ENCODE measurements around the gene MCAT. TPM values are rescaled to one million over a fixed set of nuclear protein-coding genes. Genes with fewer than 3 reads are reported as not detected.

MCAT gene
- total RNA-seq, 1 donor from 2014 or later: 24.0 TPM

GRCh38 chr22:43167001-43167589 is 23.9 kb upstream of the MCAT start:
- no peak for DNase-seq (ENCODE audit: extremely low spot score, unreplicated experiment)
- no peak overlapping the region for H3K27ac Mint-ChIP-seq

DNA sequence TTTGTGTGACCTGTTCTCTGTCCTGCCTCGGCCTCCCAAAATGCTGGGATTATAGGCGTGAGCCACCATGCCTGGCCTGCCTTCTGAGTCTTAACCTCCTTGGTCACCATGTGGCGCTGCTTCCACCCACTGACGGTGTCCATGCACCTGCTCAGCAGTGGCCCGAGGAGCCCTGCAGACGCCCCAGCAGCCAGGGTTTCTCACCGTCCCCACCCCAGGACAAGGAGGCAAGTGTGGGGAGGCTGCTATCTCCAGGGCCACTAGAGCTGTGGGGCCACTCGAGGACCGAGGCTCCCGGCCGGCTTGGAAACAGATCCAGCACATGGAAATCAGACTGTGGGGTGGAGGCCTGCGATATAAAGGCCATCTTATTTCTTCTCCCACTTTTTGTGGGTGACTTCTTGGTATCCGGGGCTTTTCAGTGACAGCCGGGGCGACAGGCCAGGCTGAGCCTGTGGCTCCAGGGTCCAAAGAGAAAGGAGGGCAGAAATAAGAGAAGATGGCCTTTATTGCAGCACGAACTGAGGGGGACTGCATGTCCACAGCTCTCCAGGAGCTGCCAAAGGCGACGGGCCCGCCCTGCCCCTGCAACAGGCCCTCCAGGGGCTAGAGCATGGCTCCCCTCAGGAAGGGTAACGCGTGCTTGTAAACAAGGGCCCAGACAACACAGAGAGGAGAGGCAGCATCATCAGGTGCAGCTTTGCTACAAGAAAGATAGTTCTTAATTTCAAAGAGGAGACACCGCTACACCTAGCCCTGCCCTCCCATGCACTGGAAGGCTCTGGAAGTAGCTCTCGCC is 23.1 kb upstream of the MCAT start:
- no peak overlapping the region for H3K27ac Mint-ChIP-seq
- no peaks in the 10 kb centered on the region for H3K4me1 Mint-ChIP-seq (ENCODE audit: unreplicated experiment)
- DNase-seq (ENCODE audit: extremely low spot score, unreplicated experiment): no peak
- H3K36me3 Mint-ChIP-seq: no peaks in the 10 kb centered on the region
- H3K9me3 Mint-ChIP-seq: no peaks in the 10 kb centered on the region
- TF ChIP-seq CTCF (conservative IDR thresholded peaks at IDR 0.05): no peak
- no peak overlapping the region for H3K4me3 Mint-ChIP-seq
- peaks cover 4% of the 10 kb centered on the region for H3K27me3 Mint-ChIP-seq

More at GRCh38 chr22:43167001-43167589, 23.9 kb upstream of the MCAT start:
- Mint-ChIP-seq H3K36me3 (no peaks in the 10 kb centered on the region), H3K9me3 (no peaks in the 10 kb centered on the region), H3K4me1 (ENCODE audit: unreplicated experiment) (no peaks in the 10 kb centered on the region), H3K4me3 (no peak overlapping the region), H3K27me3 (peaks cover 4% of the 10 kb centered on the region)
- TF ChIP-seq CTCF (conservative IDR thresholded peaks at IDR 0.05): no peak

GRCh38 chr22:43164636-43165035 is 21.4 kb upstream of the MCAT start:
- Mint-ChIP-seq H3K9me3 (no peaks in the 10 kb centered on the region), H3K4me1 (ENCODE audit: unreplicated experiment) (no peaks in the 10 kb centered on the region), H3K27ac (peak overlapping the region; percentile 88), H3K36me3 (no peaks in the 10 kb centered on the region), H3K4me3 (no peak overlapping the region), H3K27me3 (peaks cover 4% of the 10 kb centered on the region)
- no peak for DNase-seq (ENCODE audit: extremely low spot score, unreplicated experiment)
- TF ChIP-seq CTCF (conservative IDR thresholded peaks at IDR 0.05): no peak

DNA sequence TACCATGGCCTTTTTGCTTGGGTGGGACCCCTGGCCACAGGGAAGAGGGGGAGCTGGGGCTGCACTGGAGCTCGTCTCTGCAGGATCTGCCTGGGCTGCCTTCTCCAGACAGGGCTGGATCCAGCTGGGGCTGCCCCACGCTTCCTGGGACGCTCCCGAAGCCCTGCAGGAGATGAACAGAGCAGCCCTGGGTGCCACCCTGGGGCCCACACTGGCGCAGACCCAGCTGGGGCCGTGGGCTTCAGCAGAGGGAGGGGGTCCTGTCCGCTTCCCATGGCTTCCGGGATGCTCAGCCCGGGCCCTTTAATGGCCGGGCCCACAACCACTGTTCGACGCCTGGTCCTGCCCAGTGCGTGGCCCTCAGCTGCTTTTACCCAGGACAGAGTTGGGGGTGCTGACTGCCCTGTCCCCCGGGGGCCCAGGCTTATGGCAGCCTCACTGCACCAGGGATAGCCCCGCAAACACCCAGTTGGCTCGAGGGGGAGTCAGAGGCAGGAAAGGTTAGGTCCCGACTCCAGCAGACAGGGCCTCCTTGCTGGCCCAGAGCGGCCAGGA is 20.1 kb upstream of the MCAT start:
- Mint-ChIP-seq H3K4me3 (no peak overlapping the region), H3K27me3 (peaks cover 4% of the 10 kb centered on the region), H3K9me3 (no peaks in the 10 kb centered on the region), H3K27ac (peak overlapping the region; percentile 88), H3K4me1 (ENCODE audit: unreplicated experiment) (peaks cover 4% of the 10 kb centered on the region), H3K36me3 (no peaks in the 10 kb centered on the region)
- no peak for TF ChIP-seq CTCF (conservative IDR thresholded peaks at IDR 0.05)
- DNase-seq (ENCODE audit: extremely low spot score, unreplicated experiment): no peak

- no peak for DNase-seq (ENCODE audit: extremely low spot score, unreplicated experiment)
- Mint-ChIP-seq H3K4me1 (ENCODE audit: unreplicated experiment) (peaks cover 4% of the 10 kb centered on the region), H3K36me3 (no peaks in the 10 kb centered on the region), H3K9me3 (no peaks in the 10 kb centered on the region), H3K27ac (no peak overlapping the region), H3K27me3 (peaks cover 4% of the 10 kb centered on the region), H3K4me3 (no peak overlapping the region)
- no peak for TF ChIP-seq CTCF (conservative IDR thresholded peaks at IDR 0.05)
Observed at GRCh38 chr22:43162412-43163150, 19.4 kb upstream of the MCAT start.

Measured in type B pancreatic cell (in vitro differentiated cells).